Left kidney (tissue), 8 donors: ENCODE data around the gene CAPZA3. TPM values are rescaled to one million over a fixed set of nuclear protein-coding genes. Genes with fewer than 3 reads are reported as not detected.
"Not testable (repeated sequence)": the region's sequence is repeated elsewhere in the genome, so short reads cannot be mapped to it uniquely, and the experiment has no call there.

Experiments used
- DNase-seq: peaks from one replicate; pipeline ENCODE4 v3.0.0-alpha.2; 2013
- long read RNA-seq, 8 donors: transcript quantifications; one replicate each; lab custom pipeline, GENCODE V29; 2026
- polyA plus RNA-seq: library from polyadenylated mRNA; unstranded; fragments of 120-200 nt; gene quantifications from one replicate; pipeline ENCODE4 v1.2.1, GENCODE V29; 2013; ENCODE audit not compliant: insufficient read length

Gene CAPZA3
- 0.38 TPM for polyA plus RNA-seq
- long read RNA-seq, donor 1 = 0 reads
- long read RNA-seq, donor 2, partial matches to known transcripts = 0 of 2 reads
- long read RNA-seq, donor 2, other reads (novel, unspliced or antisense) = 0 of 2 reads
- long read RNA-seq, donor 3, partial matches to known transcripts = 0 of 1 reads
- long read RNA-seq, donor 3, other reads (novel, unspliced or antisense) = 0 of 1 reads
- long read RNA-seq, donor 4 = 0 reads
- long read RNA-seq, donor 5 = 0 reads
- long read RNA-seq, donor 6 = 0 reads
- long read RNA-seq, donor 7 = 0 reads
- long read RNA-seq, donor 8 = 0 reads

GRCh38 chr12:18737819-18738218 is at the start of gene CAPZA3, which contains the start of gene PLCZ1:
Gene CAPZA3 (plus strand): TSS chr12:18738119. CDS start chr12:18738269, 150 bp downstream.
Gene PLCZ1 (minus strand): TSS chr12:18738012. CDS start chr12:18737371, 641 bp downstream.
- DNase-seq = no peak

GRCh38 chr12:18689771-18690170 is 48.1 kb upstream of the CAPZA3 start:
- no peak for DNase-seq

- no peak for DNase-seq
These were observed 47.3 kb upstream of the CAPZA3 start for GRCh38 chr12:18690653-18691052.

- not testable (repeated sequence) for DNase-seq
These were observed 43.9 kb upstream of the CAPZA3 start for GRCh38 chr12:18693986-18694385.

- DNase-seq = no peak
These were observed 40.8 kb upstream of the CAPZA3 start for GRCh38 chr12:18696971-18697602.

GRCh38 chr12:18700271-18700670 is 37.6 kb upstream of the CAPZA3 start:
- no peak for DNase-seq

- peak; percentile 14 for DNase-seq
These were observed 34.6 kb upstream of the CAPZA3 start for GRCh38 chr12:18703321-18703720.

GRCh38 chr12:18703911-18704310 is 34.0 kb upstream of the CAPZA3 start:
- no peak for DNase-seq

- no peak for DNase-seq
These were observed 31.1 kb upstream of the CAPZA3 start for GRCh38 chr12:18706798-18707197.

- DNase-seq = no peak
These were observed 21.7 kb upstream of the CAPZA3 start for GRCh38 chr12:18716236-18716635.

GRCh38 chr12:18718462-18718861 is 19.5 kb upstream of the CAPZA3 start:
- DNase-seq = no peak

GRCh38 chr12:18719922-18720510 is 17.9 kb upstream of the CAPZA3 start:
- DNase-seq = no peak

- DNase-seq = no peak
These were observed 17.2 kb upstream of the CAPZA3 start for GRCh38 chr12:18720690-18721089.

- no peak for DNase-seq
These were observed 16.5 kb upstream of the CAPZA3 start for GRCh38 chr12:18721452-18721851.

- DNase-seq = no peak
These were observed 14.2 kb upstream of the CAPZA3 start for GRCh38 chr12:18723752-18724151.

GRCh38 chr12:18731156-18731555 is 6.8 kb upstream of the CAPZA3 start:
- no peak for DNase-seq

- DNase-seq = no peak
These were observed 10.0 kb downstream of the CAPZA3 start for GRCh38 chr12:18747895-18748294.

GRCh38 chr12:18749386-18749957 is 11.6 kb downstream of the CAPZA3 start:
- DNase-seq = no peak

GRCh38 chr12:18750085-18750484 is 12.2 kb downstream of the CAPZA3 start:
- no peak for DNase-seq

GRCh38 chr12:18751866-18752265 is 13.9 kb downstream of the CAPZA3 start:
- DNase-seq = no peak

- no peak for DNase-seq
These were observed 14.5 kb downstream of the CAPZA3 start for GRCh38 chr12:18752280-18752920.

- no peak for DNase-seq
These were observed 15.0 kb downstream of the CAPZA3 start for GRCh38 chr12:18752947-18753346.
